NCI-H1694 (cell line): ENCODE measurements around the gene NEK9.
"Not testable (repeated sequence)": the region's sequence is repeated elsewhere in the genome, so short reads cannot be mapped to it uniquely, and the experiment has no call there.

Source experiments
- DNase-seq: peaks from one replicate; lab custom pipeline; 2025; lab: John Stamatoyannopoulos, UW

Gene NEK9

GRCh38 chr14:75101491-75101890 is 25.4 kb downstream of the NEK9 start:
- DNase-seq = no peak

- no peak for DNase-seq
These were observed 28.2 kb downstream of the NEK9 start for GRCh38 chr14:75098682-75099081.

- no peak for DNase-seq
These were observed 28.6 kb downstream of the NEK9 start for GRCh38 chr14:75098212-75098611.

GRCh38 chr14:75096959-75097358 is 29.9 kb downstream of the NEK9 start:
- DNase-seq = no peak

- DNase-seq = no peak
These were observed 31.2 kb downstream of the NEK9 start for GRCh38 chr14:75095690-75096089.

GRCh38 chr14:75094896-75095295 is 32.0 kb downstream of the NEK9 start:
- no peak for DNase-seq

GRCh38 chr14:75092698-75093097 is 34.1 kb downstream of the NEK9 start:
- DNase-seq = no peak

GRCh38 chr14:75091251-75091650 is 35.6 kb downstream of the NEK9 start:
- DNase-seq = no peak

GRCh38 chr14:75090353-75090752 is 36.5 kb downstream of the NEK9 start:
- DNase-seq = no peak

- peak; percentile 93 for DNase-seq
These were observed 38.1 kb downstream of the NEK9 start for GRCh38 chr14:75088566-75089373.

GRCh38 chr14:75088153-75088552 is 38.7 kb downstream of the NEK9 start:
- no peak for DNase-seq

GRCh38 chr14:75084513-75084912 is 42.3 kb downstream of the NEK9 start:
- no peak for DNase-seq

- DNase-seq = no peak
These were observed 43.6 kb downstream of the NEK9 start for GRCh38 chr14:75083271-75083670.

- DNase-seq = no peak
These were observed 45.1 kb downstream of the NEK9 start for GRCh38 chr14:75081660-75082229.

GRCh38 chr14:75079521-75079920 is 47.3 kb downstream of the NEK9 start:
- DNase-seq = no peak

- no peak for DNase-seq
These were observed 49.1 kb downstream of the NEK9 start for GRCh38 chr14:75077794-75078193.

- no peak for DNase-seq
These were observed 56.5 kb downstream of the NEK9 start for GRCh38 chr14:75070383-75070782.

GRCh38 chr14:75069811-75070145 is 57.1 kb downstream of the NEK9 start:
- DNase-seq = no peak

GRCh38 chr14:75069121-75069810 is 57.6 kb downstream of the NEK9 start, which contains the start of gene ZC2HC1C:
Gene ZC2HC1C (plus strand): TSS chr14:75069641. CDS start chr14:75070574, 933 bp downstream.
- peak; percentile 87 for DNase-seq

GRCh38 chr14:75068294-75069120 is 58.3 kb downstream of the NEK9 start:
- no peak for DNase-seq

- not testable (repeated sequence) for DNase-seq
These were observed 59.1 kb downstream of the NEK9 start for GRCh38 chr14:75067765-75068164.

- no peak for DNase-seq
These were observed 59.6 kb downstream of the NEK9 start for GRCh38 chr14:75067212-75067611.
